Upper lobe of left lung (tissue), 4 donors: ENCODE results near the gene DGCR2.

Experiments used
- EP300 ChIP-seq, 4 donors: sonication (generic); formaldehyde crosslinking; IDR thresholded peaks; one replicate each; pipeline ENCODE4 v1.5.1; 2017; ENCODE audit warnings: antibody characterized with exemption in 4 of 4, control low read depth in 2 of 4
- POLR2A ChIP-seq, 4 donors: fragments of 450-650 bp; IDR thresholded peaks; one replicate each; pipeline ENCODE4 v1.5.1; 2016 to 2017; ENCODE audit warnings: antibody characterized with exemption in 4 of 4, mild to moderate bottlenecking in 2 of 4
- TF ChIP-seq, protein P1 (sequence below), 6 experiments: fragments of 450-650 bp in 4 of 6; fragments of 200-600 bp in 2 of 6; sonication (generic) in 2 of 6; IDR thresholded peaks; one replicate each; pipeline ENCODE4 v1.5.1; 2016 to 2019; ENCODE audit warnings: antibody characterized with exemption in 6 of 6

GRCh38 chr22:19110064-19110458 is 12.2 kb downstream of the DGCR2 start:
- TF ChIP-seq, protein P1, sequence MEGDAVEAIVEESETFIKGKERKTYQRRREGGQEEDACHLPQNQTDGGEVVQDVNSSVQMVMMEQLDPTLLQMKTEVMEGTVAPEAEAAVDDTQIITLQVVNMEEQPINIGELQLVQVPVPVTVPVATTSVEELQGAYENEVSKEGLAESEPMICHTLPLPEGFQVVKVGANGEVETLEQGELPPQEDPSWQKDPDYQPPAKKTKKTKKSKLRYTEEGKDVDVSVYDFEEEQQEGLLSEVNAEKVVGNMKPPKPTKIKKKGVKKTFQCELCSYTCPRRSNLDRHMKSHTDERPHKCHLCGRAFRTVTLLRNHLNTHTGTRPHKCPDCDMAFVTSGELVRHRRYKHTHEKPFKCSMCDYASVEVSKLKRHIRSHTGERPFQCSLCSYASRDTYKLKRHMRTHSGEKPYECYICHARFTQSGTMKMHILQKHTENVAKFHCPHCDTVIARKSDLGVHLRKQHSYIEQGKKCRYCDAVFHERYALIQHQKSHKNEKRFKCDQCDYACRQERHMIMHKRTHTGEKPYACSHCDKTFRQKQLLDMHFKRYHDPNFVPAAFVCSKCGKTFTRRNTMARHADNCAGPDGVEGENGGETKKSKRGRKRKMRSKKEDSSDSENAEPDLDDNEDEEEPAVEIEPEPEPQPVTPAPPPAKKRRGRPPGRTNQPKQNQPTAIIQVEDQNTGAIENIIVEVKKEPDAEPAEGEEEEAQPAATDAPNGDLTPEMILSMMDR (IDR thresholded peaks at IDR 0.05) = no peak
- TF ChIP-seq POLR2A (IDR thresholded peaks at IDR 0.05) (no peak), EP300 (IDR thresholded peaks at IDR 0.05) (no peak)
